ENCODE results near the gene DAZAP2.

DNA sequence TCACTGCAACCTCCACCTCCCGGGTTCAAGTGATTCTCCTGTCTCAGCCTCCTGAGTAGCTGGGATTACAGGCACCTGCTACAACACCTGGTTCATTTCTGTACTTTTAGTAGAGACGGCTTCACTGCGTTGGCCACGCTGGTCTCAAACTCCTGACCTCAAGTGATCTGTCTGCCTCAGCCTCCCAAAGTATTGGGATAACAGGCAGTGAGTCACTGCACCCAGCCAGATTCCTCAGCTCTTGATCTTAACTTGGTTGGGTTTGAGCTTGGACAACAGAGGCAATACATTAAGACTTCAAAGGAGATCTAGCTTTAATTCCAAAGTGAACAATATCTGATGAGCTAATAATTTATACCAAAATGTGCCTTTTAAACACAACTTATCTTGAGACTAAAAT is 5.6 kb downstream of the DAZAP2 start:
- no peak for TF ChIP-seq POLR2A (IDR thresholded peaks at IDR 0.05)
- TF ChIP-seq, protein P1, sequence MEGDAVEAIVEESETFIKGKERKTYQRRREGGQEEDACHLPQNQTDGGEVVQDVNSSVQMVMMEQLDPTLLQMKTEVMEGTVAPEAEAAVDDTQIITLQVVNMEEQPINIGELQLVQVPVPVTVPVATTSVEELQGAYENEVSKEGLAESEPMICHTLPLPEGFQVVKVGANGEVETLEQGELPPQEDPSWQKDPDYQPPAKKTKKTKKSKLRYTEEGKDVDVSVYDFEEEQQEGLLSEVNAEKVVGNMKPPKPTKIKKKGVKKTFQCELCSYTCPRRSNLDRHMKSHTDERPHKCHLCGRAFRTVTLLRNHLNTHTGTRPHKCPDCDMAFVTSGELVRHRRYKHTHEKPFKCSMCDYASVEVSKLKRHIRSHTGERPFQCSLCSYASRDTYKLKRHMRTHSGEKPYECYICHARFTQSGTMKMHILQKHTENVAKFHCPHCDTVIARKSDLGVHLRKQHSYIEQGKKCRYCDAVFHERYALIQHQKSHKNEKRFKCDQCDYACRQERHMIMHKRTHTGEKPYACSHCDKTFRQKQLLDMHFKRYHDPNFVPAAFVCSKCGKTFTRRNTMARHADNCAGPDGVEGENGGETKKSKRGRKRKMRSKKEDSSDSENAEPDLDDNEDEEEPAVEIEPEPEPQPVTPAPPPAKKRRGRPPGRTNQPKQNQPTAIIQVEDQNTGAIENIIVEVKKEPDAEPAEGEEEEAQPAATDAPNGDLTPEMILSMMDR (IDR thresholded peaks at IDR 0.05), result no peak

Data from prostate gland (tissue), 2 donors.